Endodermal cell (in vitro differentiated cells): Measurements from ENCODE around the gene KCNA2. TPM values are rescaled to one million over a fixed set of nuclear protein-coding genes. Genes with fewer than 3 reads are reported as not detected.

Experiments
- DNase-seq: peaks from one replicate; pipeline ENCODE4 v3.0.0-alpha.2; 2017
- H3K27ac ChIP-seq: 2 replicates; pipeline ENCODE4 v1.5.1; 2013; ENCODE audit warnings: mild to moderate bottlenecking, low read depth, low read length, moderate library complexity
- H3K27me3 ChIP-seq: 2 replicates; pipeline ENCODE4 v1.6.1; 2013; ENCODE audit warnings: mild to moderate bottlenecking, low read length, moderate library complexity; ENCODE audit not compliant: insufficient read depth, control insufficient read depth, poor library complexity, severe bottlenecking
- H3K36me3 ChIP-seq: 2 replicates; pipeline ENCODE4 v1.7.0; 2013; ENCODE audit warnings: mild to moderate bottlenecking, low read length, moderate library complexity; ENCODE audit not compliant: control insufficient read depth, insufficient read depth
- H3K4me1 ChIP-seq: one replicate; pipeline ENCODE4 v1.7.0; 2013; ENCODE audit warnings: low read length; ENCODE audit not compliant: control insufficient read depth, insufficient read depth
- H3K4me3 ChIP-seq: 2 replicates; pipeline ENCODE4 v1.5.1; 2013; ENCODE audit warnings: mild to moderate bottlenecking, low read length, moderate library complexity
- H3K9ac ChIP-seq: 2 replicates; pipeline ENCODE4 v1.6.1; 2013; ENCODE audit warnings: mild to moderate bottlenecking, low read length, moderate library complexity; ENCODE audit not compliant: poor library complexity, severe bottlenecking; ENCODE audit errors: extremely low read depth
- H3K9me3 ChIP-seq: 2 replicates; pipeline ENCODE4 v1.6.1; 2013; ENCODE audit warnings: mild to moderate bottlenecking, low read length, moderate library complexity; ENCODE audit not compliant: control insufficient read depth
- H3K27ac Mint-ChIP-seq: 2 replicates; pipeline ENCODE4 v1.8.0; 2020; ENCODE audit warnings: mixed read lengths
- H3K27me3 Mint-ChIP-seq: 2 replicates; pipeline ENCODE4 v1.8.0; 2021; ENCODE audit warnings: mild to moderate bottlenecking, mixed read lengths; ENCODE audit not compliant: insufficient read depth
- H3K36me3 Mint-ChIP-seq: 2 replicates; pipeline ENCODE4 v1.8.0; 2020; ENCODE audit warnings: low read depth, mixed read lengths
- H3K4me1 Mint-ChIP-seq: 2 replicates; pipeline ENCODE4 v1.8.0; 2020; ENCODE audit warnings: mixed read lengths
- H3K4me3 Mint-ChIP-seq: 2 replicates; pipeline ENCODE4 v1.8.0; 2020; ENCODE audit warnings: mild to moderate bottlenecking, moderate library complexity, mixed read lengths
- H3K9me3 Mint-ChIP-seq: 2 replicates; pipeline ENCODE4 v1.8.0; 2020; ENCODE audit warnings: mild to moderate bottlenecking, mixed read lengths
- WGBS, 2 experiments: methylation state at CpG; one replicate each; pipeline versions ENCODE4 v1.1.5 to v1.1.7; 2013; ENCODE audit warnings: missing lambda C conversion rate in 2 of 2, mixed read lengths in 1 of 2; ENCODE audit not compliant: insufficient coverage in 1 of 2, insufficient read length in 1 of 2; 5-methylcytosine and 5-hydroxymethylcytosine counted together
- total RNA-seq, 2 donors: library from RNA; stranded (reverse); fragmentation: NEBNext Ultra II Directional in 1 of 2; extraction: Animal tissue kit (Norgen Biotek cat#: 25700) in 1 of 2; gene quantifications; 2 replicates in 1 of 2; 3 replicates in 1 of 2; pipeline ENCODE4 v1.2.1, GENCODE V29; 2021
- TF ChIP-seq, protein P1 (sequence below): fragments of 200-600 bp; sonication (generic); conservative IDR thresholded peaks from 2 replicates; pipeline ENCODE4 v1.5.0; 2021; ENCODE audit warnings: antibody characterized with exemption, mild to moderate bottlenecking

Gene KCNA2
- total RNA-seq, 2 donors from 2014 or later: 0.11 to 0.57 TPM

DNA sequence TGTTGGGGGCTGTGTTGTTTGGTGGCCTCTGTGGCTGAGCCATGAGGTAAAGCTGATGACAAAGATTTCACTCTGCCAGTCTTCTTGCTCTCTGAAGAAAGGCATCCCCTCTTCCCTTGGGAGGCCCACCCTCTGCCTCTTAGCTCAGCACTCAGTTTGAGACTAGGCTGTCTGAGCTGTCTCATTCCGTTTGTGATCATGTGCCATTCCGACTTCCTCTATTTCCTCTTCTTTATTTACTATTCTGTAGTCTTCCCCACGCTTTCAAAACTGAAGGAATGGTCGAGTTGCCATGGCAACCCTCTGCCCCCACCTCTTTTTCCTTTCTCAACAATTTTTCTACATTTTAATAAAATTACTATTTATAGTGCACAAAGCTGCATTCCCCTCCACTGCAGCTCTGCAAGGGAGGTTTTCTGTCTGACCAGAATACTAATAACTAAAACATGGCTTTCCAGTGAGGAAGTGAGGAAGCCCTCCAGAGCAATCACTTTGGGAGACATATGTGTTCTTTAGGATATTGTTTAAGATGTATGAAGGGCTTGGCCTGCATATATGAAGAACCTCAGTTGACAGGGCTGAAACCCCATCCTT lies 37.8 kb upstream of the KCNA2 start:
- Histone ChIP-seq H3K9ac (no peak overlapping the region), H3K4me3 (no peak overlapping the region), H3K27ac (no peak overlapping the region), H3K36me3 (no peaks in the 10 kb centered on the region), H3K27me3 (peaks cover 7% of the 10 kb centered on the region), H3K9me3 (no peaks in the 10 kb centered on the region), H3K4me1 (no peaks in the 10 kb centered on the region)
- no peak overlapping the region for H3K4me3 Mint-ChIP-seq
- no peaks in the 10 kb centered on the region for H3K9me3 Mint-ChIP-seq
- TF ChIP-seq, protein P1, sequence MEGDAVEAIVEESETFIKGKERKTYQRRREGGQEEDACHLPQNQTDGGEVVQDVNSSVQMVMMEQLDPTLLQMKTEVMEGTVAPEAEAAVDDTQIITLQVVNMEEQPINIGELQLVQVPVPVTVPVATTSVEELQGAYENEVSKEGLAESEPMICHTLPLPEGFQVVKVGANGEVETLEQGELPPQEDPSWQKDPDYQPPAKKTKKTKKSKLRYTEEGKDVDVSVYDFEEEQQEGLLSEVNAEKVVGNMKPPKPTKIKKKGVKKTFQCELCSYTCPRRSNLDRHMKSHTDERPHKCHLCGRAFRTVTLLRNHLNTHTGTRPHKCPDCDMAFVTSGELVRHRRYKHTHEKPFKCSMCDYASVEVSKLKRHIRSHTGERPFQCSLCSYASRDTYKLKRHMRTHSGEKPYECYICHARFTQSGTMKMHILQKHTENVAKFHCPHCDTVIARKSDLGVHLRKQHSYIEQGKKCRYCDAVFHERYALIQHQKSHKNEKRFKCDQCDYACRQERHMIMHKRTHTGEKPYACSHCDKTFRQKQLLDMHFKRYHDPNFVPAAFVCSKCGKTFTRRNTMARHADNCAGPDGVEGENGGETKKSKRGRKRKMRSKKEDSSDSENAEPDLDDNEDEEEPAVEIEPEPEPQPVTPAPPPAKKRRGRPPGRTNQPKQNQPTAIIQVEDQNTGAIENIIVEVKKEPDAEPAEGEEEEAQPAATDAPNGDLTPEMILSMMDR: no peak
- no peak overlapping the region for H3K27ac Mint-ChIP-seq
- no peaks in the 10 kb centered on the region for H3K36me3 Mint-ChIP-seq
- H3K27me3 Mint-ChIP-seq: peaks cover 12% of the 10 kb centered on the region
- WGBS, 2 experiments: 63 to 64% methylated on average over 4 of the region's 4 CpGs
- DNase-seq: no peak
- H3K4me1 Mint-ChIP-seq: no peaks in the 10 kb centered on the region

DNA sequence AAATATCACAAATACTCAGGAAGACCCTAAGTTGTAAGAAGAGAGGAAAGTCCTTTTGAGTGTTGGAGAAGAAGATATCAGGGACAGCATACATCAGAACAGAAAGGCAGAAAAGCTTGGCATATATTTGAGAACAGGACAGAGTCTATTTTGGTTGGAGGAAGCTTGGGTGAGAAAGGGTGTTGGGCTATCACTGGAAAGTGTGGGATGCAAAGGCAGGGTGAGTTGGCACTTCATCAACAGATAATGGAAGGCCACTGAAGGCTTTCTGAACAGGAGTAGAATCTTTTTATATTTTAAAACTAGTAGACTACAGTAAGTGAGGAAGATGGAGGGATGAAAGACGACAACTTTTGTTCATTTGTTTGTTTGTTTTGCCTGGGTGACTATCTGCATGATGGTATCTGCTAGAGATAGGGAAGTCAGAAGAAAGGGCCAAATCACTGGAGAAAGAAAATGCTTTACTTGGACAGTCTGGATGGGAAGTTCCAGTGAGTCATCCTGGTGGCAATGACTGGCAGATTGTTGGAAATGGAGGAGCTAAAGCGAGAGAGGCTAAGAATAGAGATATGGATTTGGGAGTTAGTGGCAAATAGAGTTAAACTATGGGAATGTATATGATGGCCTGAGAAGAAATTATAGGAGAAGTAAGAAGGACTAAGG lies 33.7 kb upstream of the KCNA2 start:
- no peaks in the 10 kb centered on the region for H3K36me3 ChIP-seq
- no peak overlapping the region for H3K9ac ChIP-seq
- TF ChIP-seq, protein P1: no peak
- H3K27me3 Mint-ChIP-seq: peaks cover 12% of the 10 kb centered on the region
- no peak overlapping the region for H3K4me3 ChIP-seq
- H3K4me1 ChIP-seq: no peaks in the 10 kb centered on the region
- DNase-seq: no peak
- no peak overlapping the region for H3K27ac ChIP-seq
- no peaks in the 10 kb centered on the region for H3K36me3 Mint-ChIP-seq
- H3K9me3 ChIP-seq: no peaks in the 10 kb centered on the region
- H3K9me3 Mint-ChIP-seq: no peaks in the 10 kb centered on the region
- H3K27ac Mint-ChIP-seq: no peak overlapping the region
- no peak overlapping the region for H3K4me3 Mint-ChIP-seq
- peaks cover 7% of the 10 kb centered on the region for H3K27me3 ChIP-seq
- H3K4me1 Mint-ChIP-seq: no peaks in the 10 kb centered on the region
- WGBS, 2 experiments: 89 to 96% methylated on average over 2 of the region's 2 CpGs

DNA sequence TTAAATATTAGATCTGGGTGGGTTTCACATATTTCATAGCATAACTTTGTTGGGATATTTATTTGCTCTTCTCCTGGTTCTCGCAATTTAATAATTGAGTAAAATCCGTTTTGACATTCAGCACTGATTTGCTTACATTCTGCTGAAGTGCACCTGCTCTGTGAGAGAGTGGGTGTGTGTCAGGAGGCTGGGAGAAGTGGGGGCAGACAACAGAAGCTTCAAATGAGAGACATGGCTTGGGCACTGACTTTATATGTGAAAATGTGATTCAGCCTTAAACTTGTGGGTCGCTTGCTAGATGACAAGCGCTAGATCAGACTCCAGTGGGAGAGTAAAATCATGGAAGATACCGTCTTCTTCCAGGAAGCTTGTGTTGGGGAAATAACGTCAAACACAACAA lies 32.4 kb upstream of the KCNA2 start:
- H3K4me1 Mint-ChIP-seq: no peaks in the 10 kb centered on the region
- H3K27ac Mint-ChIP-seq: no peak overlapping the region
- H3K9me3 ChIP-seq: no peaks in the 10 kb centered on the region
- no peak for DNase-seq
- no peak overlapping the region for H3K27ac ChIP-seq
- no peaks in the 10 kb centered on the region for H3K36me3 Mint-ChIP-seq
- TF ChIP-seq, protein P1: no peak
- H3K4me1 ChIP-seq: no peaks in the 10 kb centered on the region
- no peaks in the 10 kb centered on the region for H3K9me3 Mint-ChIP-seq
- WGBS, 2 experiments: 92% methylated on average over 3 to 6 of the region's 6 CpGs
- no peak overlapping the region for H3K4me3 Mint-ChIP-seq
- H3K36me3 ChIP-seq: no peaks in the 10 kb centered on the region
- no peak overlapping the region for H3K4me3 ChIP-seq
- peaks cover 7% of the 10 kb centered on the region for H3K27me3 ChIP-seq
- no peak overlapping the region for H3K9ac ChIP-seq
- H3K27me3 Mint-ChIP-seq: peaks cover 13% of the 10 kb centered on the region
